ENCODE results near the gene CDHR1.

DNA sequence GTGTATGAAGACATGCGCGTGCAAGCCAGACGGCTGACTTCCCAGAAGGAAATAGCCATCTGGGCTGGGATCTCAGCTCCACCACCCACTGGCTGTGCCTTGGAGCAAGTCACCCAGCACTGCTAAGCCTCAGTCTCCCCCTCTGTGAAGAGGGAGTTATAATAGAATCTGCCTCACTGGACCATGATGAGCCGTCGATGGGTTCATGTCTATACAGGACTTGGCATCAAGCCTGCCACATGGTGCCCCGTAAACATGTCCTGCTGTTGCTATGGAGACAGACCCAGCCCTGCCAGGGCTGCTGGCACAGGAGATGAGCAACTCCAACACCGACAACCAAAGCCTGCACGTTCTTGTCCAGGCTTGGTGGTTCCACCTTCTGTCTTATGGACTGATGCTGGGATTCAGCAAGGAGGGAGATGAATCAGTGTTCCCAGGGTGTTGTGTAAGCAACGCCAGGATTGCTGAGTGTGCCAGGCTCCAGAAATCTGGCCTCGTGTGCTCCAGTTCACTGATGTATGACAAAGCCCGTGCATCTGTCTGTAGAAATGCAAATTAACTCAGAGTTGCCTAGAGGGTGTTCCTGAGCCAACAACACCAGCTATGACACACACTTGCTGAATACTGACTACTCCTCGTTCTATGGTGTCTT, 15.2 kb upstream of the CDHR1 start:
- TF ChIP-seq, protein P1, sequence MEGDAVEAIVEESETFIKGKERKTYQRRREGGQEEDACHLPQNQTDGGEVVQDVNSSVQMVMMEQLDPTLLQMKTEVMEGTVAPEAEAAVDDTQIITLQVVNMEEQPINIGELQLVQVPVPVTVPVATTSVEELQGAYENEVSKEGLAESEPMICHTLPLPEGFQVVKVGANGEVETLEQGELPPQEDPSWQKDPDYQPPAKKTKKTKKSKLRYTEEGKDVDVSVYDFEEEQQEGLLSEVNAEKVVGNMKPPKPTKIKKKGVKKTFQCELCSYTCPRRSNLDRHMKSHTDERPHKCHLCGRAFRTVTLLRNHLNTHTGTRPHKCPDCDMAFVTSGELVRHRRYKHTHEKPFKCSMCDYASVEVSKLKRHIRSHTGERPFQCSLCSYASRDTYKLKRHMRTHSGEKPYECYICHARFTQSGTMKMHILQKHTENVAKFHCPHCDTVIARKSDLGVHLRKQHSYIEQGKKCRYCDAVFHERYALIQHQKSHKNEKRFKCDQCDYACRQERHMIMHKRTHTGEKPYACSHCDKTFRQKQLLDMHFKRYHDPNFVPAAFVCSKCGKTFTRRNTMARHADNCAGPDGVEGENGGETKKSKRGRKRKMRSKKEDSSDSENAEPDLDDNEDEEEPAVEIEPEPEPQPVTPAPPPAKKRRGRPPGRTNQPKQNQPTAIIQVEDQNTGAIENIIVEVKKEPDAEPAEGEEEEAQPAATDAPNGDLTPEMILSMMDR (IDR thresholded peaks at IDR 0.05), result no peak
- no peak for TF ChIP-seq POLR2AphosphoS5 (IDR thresholded peaks at IDR 0.05)
- TF ChIP-seq POLR2A (IDR thresholded peaks at IDR 0.05; ENCODE audit: low read depth), result no peak
- no peak for TF ChIP-seq EP300 (IDR thresholded peaks at IDR 0.05)

All from esophagus muscularis mucosa (tissue), 4 donors.